GM21528 (cell line): Measurements from ENCODE around the gene RGS6.
"Not testable (repeated sequence)": the region's sequence is repeated elsewhere in the genome, so short reads cannot be mapped to it uniquely, and the experiment has no call there.

Source experiments
- ATAC-seq: cut with Tn5 transposase; IDR thresholded peaks from one replicate; pipeline ENCODE4 v1.9.1; 2021; ENCODE audit warnings: mild to moderate bottlenecking, moderate library complexity; ENCODE audit not compliant: unreplicated experiment, low FRiP score

The RGS6 gene

DNA sequence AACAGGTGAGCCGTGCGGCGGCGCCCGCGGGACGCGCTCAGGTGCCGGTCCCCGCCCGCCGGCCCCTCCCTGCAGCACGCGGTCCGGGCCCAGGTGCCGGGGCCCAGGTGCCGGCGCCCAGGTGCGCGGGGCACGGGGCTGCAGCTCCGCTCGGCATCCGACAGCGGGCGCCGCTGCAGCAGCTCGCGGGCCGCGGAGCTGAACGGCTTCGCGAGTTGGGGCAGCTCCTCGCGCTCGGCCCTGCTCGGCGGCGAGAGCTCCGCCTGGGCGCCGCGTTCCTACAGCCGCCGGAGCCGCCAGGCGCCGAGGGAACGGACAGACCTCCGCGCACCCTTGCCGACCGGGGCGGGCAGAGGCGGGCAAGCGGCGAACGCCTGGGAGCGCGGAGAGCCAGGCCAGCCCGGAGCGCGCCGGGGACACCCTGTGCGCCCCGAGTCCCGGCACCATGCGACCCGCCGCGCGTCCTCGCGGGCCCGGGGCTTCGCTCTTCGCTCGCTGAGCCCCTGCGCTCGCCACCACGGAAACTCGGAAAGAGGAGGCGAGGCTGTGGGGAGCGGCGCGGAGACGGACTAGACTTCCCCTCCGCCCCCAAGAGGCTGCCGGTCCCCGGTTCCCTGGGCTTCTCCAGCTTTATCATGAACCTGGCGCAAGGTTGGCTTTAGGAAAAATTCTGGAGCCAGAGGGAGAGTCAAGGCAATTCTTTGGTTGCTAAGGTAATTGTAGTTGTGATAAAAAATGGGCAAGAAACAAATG, at the start of gene RGS6:
RGS6 (plus strand) TSS at position 201 of the 753 bp plus-strand sequence.
- ATAC-seq: no peak

DNA sequence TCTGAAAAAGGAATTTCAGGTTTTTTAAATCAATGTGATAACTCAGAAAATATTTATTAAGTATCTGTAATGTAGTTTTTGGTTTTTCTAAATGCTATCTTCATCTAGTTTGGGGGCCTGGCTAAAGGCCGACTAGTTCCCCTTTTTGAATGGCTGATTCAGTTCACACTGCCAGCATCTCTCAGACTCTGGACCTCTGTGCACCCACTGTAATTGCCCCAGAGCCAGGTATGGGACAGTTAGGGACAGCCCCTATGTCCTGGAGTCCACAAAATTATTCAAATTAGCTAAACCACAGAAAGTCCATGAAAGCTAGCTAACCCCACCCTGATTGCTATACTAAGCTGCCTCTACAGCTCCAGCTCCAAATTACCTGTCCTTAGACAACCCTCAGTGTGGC, 49.1 kb upstream of the RGS6 start:
- ATAC-seq: no peak

DNA sequence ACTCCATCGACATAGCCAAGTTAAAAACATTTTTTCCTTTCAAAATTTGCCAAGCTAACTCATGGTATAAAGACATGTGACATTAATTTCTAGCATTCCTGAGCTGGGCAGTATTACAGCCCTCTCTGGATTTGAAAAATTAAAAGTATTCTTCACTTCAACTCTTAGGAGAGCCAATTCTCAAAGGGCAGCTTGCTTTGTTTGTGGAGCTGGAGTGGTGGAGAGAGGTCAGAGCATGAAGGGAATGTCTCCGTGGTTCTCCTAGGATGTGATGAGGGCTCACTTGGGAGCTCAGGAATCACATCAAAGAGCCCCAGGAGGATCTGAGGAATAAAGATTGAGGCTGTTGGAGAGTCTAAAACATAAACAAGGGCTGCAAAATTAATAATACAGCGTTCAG, 46.9 kb upstream of the RGS6 start:
- no peak for ATAC-seq

DNA sequence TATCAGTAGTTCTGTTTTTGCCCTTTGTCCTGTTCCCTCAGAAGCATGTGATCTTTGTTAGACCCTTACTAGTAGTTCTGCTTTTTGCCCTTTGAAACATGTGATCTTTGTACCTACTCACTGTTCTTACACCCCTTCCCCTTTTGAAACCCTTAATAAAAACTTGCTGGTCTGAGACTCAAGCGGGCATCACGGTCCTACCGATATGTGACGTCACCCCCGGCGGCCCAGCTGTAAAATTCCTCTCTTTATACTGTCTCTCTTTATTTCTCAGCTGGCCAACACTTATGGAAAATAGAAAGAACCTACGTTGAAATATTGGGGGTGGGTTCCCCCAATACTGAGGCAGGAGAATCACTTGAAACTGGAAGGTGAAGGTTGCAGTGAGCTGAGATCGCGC, 44.4 kb upstream of the RGS6 start:
- ATAC-seq: not testable (repeated sequence)

DNA sequence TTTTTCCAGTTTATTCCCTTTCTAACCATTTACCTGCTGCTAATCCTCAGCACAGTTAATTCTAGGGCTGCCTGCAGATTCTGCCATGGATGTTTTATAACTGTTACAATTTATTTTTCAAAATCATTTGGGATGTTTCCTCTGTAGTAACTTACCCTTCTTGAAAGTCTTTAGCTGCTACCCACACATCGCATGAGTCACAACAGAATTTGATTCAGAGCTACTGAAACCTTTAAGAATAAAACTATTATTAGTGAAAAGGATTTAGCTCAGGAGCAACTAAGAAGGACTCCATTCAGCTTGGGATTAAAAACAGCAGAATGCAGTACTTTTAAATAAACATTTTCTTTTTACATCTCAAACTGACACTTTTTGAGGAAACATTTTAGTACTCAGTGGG, 41.7 kb upstream of the RGS6 start:
- no peak for ATAC-seq

DNA sequence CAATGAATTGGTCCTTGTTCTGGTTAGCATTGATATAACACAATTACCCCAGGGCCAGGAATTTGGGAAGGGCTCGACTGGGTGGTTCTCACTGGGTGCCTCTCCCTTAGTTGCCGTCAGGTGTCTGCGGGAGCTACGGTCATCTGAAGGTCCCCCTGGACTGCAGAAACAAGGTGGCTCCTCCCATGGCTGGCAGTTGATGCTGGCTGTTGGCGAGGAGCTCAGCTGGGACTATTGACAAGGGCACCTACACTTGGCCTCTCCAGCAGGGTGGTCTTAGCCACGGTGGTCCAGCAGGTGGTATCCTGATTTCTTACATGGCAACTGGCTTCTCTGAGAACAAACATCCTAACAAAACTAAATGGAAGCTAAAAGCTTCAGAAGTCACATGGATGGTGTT, 41.0 kb upstream of the RGS6 start:
- ATAC-seq: no peak

DNA sequence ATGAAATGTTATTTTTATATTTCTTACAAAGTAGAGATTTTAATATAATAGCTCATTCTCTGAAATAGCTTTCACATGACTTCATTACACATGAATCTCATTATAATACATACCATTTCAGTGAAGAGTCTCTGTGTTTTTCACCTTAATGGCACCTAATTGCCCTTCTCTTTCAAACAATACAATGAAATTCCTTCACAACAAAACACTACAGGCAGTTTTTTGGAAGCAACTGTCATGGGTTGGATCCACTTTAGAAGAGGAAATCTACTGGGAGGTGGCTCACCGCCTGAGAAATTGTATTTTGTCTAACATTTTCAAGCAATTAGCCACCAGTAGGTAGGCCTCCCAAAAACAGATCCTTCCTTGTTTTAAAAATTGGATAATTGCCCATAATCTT, 40.3 kb upstream of the RGS6 start:
- no peak for ATAC-seq

DNA sequence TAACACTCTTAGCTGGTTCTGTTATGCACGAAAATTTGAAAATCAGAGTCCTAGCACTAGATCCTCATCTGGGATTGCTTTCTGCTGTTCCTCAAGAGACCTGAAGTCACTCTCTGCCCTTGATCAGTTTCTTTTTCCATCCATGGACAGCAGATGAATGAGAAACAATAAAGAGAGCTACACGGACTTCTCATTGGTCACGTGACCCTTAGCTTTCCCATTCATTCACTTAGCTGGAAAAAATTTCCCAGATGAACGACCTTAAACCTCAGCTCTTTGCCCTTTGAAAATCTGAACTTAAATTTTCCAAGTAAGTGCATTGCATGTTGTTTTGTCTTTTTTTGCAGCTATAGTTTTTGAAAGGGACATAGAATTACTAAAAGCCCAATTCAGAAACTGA, 27.2 kb upstream of the RGS6 start:
- no peak for ATAC-seq

DNA sequence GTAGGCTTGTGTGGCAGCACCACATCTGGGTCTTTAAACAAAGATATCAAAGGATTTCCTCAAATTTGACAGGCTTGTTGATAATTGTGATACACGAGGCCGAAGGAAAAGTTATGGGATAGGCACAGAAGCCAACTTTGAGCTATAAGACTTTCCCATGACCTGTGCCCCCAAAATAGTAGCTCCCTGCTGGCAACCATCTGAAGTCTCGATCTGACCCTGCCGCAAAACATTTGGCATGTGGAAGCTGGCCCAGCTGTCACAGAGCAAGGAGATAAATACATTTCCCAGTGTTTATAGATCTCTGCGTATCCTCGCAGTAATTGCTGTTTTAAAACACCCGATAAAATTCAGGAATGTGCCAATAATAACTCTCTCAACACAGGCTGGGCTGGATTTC, 26.4 kb upstream of the RGS6 start:
- ATAC-seq: no peak

DNA sequence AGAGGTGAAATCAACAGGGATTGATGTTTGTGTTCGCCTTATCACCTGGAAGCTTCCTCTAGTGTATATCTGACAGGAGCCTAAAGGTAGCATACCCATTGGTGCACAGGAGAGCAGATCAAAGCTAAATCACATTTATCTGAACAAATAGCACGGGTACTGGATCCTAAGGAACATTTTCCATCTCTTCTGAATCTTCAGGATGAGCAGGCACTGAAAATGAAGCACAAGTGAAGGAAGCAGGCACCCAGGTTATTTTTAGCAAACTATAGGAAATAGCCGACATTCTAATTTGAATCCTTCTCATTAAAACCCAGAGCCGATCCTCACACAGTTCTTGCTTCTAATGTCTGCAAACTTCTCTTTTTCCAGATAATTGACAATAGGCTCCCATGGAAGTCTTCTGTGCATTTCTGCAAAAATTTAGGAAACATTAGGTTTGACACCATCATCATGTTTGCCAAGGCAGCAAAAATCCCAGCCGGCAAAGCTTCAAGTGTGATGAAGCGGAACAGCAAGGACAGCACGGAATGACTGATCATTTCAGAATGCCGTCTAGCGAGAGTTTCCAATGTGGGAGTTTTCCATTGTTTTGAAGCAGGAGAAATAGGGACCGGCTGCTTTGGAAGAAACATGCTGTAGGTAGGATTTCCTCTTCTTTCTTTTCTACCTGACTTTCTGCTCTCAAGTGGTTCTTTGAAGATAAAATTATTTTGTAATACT, 24.3 kb upstream of the RGS6 start:
- ATAC-seq: no peak

DNA sequence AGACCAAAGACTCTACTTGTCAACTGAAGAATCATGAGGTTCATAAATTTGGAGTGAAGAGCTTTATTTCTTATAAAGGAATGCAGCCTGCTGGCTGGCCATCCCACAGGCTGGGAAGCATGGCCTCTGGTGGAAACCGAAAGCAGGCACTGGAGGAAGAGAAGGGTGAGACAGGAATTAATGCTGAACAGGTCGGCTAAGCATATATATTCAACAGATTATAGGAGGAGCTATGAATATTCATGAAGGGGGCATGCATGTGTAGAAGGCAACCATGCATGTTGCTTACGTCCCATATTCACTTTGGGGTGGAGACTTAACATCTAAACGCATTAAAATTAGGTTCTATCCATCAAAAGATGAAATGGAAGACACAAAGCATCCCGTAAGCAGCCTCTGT, 20.6 kb upstream of the RGS6 start:
- no peak for ATAC-seq

DNA sequence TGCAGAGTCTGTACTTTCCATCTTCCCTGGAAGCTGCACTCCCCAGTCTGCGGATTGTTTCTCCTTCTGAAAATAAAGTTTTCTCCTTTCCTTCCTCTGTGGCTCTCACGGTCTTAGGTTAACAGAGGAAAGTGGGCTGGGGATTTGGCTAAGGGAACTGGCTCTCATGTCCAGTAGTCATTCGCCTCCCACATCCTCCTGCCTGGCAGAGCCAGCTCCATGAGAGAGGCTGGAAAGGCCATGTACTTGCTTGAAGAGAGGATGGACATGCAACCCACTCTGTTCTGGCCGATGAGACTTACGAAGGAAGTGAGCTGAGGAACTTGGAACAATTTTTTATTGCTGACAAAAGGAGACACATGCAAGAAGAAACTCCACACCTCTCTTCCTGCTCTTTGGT, 18.9 kb upstream of the RGS6 start:
- ATAC-seq: no peak

DNA sequence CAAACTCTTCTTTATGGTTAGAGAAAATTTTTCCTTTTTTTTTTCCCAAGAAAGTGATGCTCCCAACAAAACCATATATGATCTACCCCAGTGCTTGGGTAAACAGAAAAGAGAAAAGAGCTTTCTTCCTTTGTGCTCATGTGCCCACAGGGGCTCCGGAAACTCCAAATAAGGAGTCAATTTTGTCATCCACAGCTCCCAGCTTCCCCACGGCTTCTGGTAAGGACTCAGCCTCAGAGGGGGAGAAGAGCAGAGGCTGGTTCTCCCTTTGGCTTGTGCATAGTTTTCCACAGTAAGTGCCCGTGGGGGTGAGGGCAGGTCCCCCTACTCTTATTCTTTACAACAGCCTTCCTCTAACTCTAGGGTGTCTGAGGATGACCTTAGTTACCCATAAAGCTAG, 13.3 kb upstream of the RGS6 start:
- no peak for ATAC-seq

DNA sequence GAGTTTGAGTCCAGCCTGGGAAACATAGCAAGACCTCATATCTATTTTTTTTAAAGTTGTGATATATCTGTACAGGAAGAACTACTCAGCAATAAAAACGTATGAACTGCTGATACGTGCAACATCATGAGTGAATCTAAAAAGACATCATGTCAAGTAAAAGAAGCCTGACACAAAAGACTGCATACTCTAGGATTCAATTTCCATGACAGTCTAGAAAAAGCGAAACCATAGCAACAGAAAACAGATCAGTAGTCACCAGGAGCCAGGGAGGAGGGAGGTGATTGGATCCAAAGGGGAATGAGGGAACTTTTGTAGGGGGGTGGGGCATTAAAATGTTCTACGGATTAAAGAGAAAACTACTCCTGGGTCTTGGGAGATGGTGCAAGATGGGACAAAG, 8.7 kb upstream of the RGS6 start:
- ATAC-seq: no peak

DNA sequence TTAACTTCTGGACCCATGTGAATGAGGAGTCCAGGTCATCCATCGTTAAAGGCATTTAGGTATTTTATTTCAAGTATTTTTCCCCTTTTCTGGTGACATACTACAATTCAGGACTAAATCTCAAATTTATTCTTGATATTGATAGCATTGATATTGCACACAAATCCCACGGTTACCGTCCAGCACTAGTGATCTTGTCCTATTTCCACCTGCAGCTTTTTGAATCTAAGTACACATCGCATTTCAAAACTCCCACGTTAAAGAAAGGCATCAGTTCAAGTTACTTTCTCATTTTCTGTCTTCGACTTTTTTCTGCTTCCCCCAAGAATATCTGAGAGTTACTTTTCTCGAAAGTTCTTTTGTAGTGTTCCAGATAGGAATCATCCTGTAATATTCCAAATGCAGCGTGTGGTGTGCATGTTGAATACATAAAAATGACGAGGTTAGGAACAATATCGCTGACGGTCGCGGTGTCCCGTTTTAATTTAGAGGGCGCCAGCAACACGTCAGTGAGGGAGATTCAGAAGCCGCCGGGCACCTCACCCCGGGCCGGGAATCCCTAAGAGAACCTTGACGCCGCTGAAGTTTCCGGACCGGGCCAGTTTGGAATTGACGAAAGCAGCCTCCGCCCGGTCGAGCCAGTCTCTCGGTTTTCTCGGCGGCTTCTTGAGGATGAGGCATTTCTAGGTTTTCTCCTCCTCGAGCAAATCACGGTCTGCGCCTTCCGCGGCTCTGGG, 569 bp upstream of the RGS6 start:
- ATAC-seq: no peak

DNA sequence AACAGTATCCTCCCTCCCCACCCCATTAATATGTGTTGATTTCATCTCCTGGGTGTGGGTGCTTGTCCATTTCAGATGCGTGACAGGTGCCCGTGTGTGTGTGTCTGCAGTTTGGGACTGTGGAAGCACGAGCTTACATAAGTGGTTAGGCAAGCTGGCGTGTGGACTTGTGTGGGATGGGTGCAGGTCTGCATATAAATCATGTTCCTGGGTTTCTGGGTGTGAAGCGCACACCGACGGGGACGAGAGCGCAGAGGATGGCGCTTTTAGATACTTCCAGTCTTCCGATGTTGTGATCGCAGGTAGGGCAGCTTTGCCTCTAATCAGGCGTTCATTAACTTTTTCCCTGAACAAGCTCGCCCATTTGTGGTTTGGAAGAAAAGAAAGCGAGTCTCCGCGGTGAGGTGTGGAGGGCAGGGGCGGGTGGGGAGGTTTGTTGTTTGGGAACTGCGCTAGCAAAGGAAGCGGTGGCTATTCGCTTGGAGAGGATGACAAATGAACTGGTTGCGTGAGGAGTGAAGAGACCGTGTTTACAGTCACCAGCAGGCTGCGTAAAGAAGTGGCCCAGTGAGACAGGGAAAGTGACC, 865 bp downstream of the RGS6 start:
- ATAC-seq: no peak

DNA sequence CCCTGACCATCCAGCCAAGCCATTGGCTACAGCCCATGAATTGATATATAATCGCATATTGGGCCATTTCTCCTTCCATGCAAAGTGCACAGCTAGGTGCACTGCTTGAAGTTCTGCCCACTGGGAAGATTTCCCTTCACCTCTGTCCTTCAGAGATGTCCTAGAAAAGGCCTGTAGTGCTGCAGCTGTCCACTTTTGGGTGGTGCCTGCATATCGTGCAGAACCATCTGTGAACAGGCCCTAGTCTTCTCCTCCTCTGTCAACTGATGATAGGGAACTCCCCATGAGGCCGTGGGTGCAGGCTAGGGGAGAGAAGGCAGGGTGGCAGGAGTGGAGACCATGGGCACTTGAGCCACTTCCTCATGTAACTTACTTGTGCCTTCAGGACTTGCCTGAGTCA, 6.0 kb downstream of the RGS6 start:
- ATAC-seq: not testable (repeated sequence)

DNA sequence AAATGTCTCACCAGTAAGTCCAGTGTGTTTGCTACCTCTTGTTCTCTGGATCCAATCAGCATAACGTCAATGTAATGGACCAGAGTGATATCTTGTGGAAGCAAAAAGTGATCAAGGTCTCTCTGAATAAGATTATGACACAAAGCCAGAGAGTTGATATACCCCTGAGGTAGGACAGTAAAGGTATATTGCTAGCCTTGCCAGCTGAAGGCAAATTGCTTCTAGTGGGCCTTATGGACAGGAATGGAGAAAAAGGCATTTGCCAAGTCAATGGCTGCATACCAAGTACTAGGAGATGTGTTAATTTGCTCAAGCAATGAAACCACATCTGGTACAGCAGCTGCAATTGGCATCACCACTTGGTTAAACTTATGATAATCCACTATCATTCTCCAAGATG, 7.1 kb downstream of the RGS6 start:
- ATAC-seq: not testable (repeated sequence)

DNA sequence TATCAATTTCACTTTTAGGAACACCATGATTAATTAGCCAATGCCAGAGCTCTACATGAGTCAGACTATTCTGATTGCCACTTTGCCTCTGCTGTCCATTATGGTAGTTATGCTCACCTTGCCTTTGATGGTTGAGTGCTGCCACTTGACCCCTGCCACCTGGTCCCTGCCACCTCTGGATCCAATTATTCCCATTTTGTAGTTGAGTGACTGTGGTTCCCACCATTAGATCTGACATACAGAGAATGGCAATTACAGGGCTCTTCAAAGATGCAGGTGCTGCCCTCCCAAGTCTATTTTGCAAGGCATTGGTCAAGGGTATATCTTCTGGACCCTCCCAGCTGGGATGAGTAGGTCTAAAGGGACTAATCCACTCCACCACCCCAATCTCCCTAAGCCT, 8.3 kb downstream of the RGS6 start:
- not testable (repeated sequence) for ATAC-seq

DNA sequence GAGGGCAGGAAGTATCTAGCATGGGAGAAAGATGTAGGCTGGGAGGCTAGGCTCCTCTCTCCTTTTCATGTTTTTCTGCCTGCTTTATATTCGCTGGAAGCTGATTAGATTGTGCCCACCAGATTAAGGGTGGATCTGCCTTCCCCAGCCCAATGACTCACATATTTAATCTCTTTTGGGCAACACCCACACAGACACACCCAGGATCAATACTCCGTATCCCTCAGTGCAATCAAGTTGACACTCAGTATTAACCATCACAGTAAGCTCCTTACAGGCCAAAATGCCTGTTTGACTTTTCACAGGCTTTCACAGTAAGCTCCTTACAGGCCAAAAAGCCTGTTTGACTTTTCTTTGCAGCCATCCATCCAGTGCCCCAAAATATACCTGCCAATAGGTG, 9.4 kb downstream of the RGS6 start:
- not testable (repeated sequence) for ATAC-seq
